GM12878 (cell line): ENCODE results near the gene ENGASE. TPM values are rescaled to one million over a fixed set of nuclear protein-coding genes. Genes with fewer than 3 reads are reported as not detected.

Experiments
- CTCF ChIP-seq, 3 experiments: IDR thresholded peaks in 2 of 3; conservative IDR thresholded peaks in 1 of 3; 2 replicates each; pipeline ENCODE4 v1.5.1; 2011; ENCODE audit warnings: low read depth in 3 of 3, low read length in 3 of 3, mild to moderate bottlenecking in 3 of 3, control low read depth in 2 of 3, moderate library complexity in 2 of 3, inconsistent platforms in 1 of 3, mixed read lengths in 1 of 3; ENCODE audit not compliant: control insufficient read depth in 2 of 3, insufficient read depth in 1 of 3; ENCODE audit errors: extremely low read depth in 1 of 3
- E4F1 ChIP-seq: fragments of 450-650 bp; IDR thresholded peaks from 2 replicates; pipeline ENCODE4 v1.6.1; 2018; ENCODE audit warnings: borderline replicate concordance, mild to moderate bottlenecking; ENCODE audit not compliant: partially characterized antibody
- polyA plus RNA-seq, 11 experiments: library from polyadenylated mRNA; depleted of rRNA in 4 of 11; unstranded in 6 of 11; stranded (reverse) in 5 of 11; fragments of >200 nt; fragmentation: Nextera tagmentation in 4 of 11; fragmentation: Illumina TruSeq in 1 of 11; extraction: Ambion mirVana in 4 of 11; extraction: Trizol in 1 of 11; gene quantifications; 1 replicate in 1 of 11; 2 replicates in 10 of 11; pipeline versions ENCODE4 v1.2.1 to v1.2.3, GENCODE V29; 2011 to 2016; ENCODE audit warnings: inconsistent platforms in 2 of 11, missing spikeins in 2 of 11, low read depth in 1 of 11
- total RNA-seq, 4 experiments: library from RNA; depleted of rRNA in 3 of 4; stranded (reverse); fragments of >200 nt in 3 of 4; fragmentation: Illumina TruSeq in 1 of 4; extraction: Trizol in 1 of 4; gene quantifications; 2 replicates each; pipeline versions ENCODE4 v1.2.1 to v1.2.3, GENCODE V29; 2013 to 2021
- TF ChIP-seq, protein P1 (sequence below): fragments of 450-650 bp; IDR thresholded peaks from 2 replicates; pipeline ENCODE4 v1.6.1; 2017; ENCODE audit warnings: mild to moderate bottlenecking, moderate library complexity

ENGASE gene
- total and polyA plus RNA-seq, 10 of the 15 experiments (the other 5 are each of a cell fraction or from before 2014, with no cell fraction given) = 0.18 to 28.9 (median 10.5) TPM

- TF ChIP-seq, protein P1, sequence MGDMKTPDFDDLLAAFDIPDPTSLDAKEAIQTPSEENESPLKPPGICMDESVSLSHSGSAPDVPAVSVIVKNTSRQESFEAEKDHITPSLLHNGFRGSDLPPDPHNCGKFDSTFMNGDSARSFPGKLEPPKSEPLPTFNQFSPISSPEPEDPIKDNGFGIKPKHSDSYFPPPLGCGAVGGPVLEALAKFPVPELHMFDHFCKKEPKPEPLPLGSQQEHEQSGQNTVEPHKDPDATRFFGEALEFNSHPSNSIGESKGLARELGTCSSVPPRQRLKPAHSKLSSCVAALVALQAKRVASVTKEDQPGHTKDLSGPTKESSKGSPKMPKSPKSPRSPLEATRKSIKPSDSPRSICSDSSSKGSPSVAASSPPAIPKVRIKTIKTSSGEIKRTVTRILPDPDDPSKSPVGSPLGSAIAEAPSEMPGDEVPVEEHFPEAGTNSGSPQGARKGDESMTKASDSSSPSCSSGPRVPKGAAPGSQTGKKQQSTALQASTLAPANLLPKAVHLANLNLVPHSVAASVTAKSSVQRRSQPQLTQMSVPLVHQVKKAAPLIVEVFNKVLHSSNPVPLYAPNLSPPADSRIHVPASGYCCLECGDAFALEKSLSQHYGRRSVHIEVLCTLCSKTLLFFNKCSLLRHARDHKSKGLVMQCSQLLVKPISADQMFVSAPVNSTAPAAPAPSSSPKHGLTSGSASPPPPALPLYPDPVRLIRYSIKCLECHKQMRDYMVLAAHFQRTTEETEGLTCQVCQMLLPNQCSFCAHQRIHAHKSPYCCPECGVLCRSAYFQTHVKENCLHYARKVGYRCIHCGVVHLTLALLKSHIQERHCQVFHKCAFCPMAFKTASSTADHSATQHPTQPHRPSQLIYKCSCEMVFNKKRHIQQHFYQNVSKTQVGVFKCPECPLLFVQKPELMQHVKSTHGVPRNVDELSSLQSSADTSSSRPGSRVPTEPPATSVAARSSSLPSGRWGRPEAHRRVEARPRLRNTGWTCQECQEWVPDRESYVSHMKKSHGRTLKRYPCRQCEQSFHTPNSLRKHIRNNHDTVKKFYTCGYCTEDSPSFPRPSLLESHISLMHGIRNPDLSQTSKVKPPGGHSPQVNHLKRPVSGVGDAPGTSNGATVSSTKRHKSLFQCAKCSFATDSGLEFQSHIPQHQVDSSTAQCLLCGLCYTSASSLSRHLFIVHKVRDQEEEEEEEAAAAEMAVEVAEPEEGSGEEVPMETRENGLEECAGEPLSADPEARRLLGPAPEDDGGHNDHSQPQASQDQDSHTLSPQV = no peak
- TF ChIP-seq E4F1 (no peak), CTCF (IDR thresholded peaks at IDR 0.05 in 2 of 3, conservative IDR thresholded peaks at IDR 0.05 in 1 of 3; ENCODE audit: control insufficient read depth in 2 of 3, extremely low read depth in 1 of 3, insufficient read depth in 1 of 3, low read depth in 3 of 3, low read length in 3 of 3) (no peak)
Observed at GRCh38 chr17:79045001-79045729, 29.5 kb upstream of the ENGASE start (continued).
